ENCODE results near the gene ZNF691.
"Not testable (repeated sequence)": the region's sequence is repeated elsewhere in the genome, so short reads cannot be mapped to it uniquely, and the experiment has no call there.

ZNF691 gene

GRCh38 chr1:42891465-42892138 lies 45.2 kb downstream of the ZNF691 start:
- no peak overlapping the region for H3K4me3 ChIP-seq (ENCODE audit: low read depth, low read length)
- no peak for TF ChIP-seq CTCF (IDR thresholded peaks at IDR 0.05; ENCODE audit: borderline replicate concordance, insufficient read depth, low read depth, low read length)

DNA sequence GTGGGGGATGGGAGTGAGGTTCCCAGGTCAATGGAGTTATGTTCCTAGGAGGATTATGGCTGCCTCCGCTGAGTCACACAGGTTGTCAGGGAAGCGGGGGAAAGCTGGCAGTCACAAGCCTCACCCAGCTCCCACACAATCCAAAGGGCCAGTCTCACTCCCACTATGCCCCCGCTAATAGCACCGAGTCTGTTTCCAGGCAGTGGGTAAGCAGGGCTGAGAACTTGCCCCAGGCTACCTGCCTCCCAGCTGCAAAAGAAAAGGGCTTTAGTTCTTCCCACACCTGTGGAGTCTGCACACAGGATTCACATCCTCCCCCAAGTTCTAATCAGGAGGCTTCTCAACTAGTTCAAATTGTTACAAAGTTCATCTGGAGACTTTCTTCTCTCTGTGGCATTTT lies 53.5 kb downstream of the ZNF691 start:
- H3K4me3 ChIP-seq (ENCODE audit: low read depth, low read length), result not testable (repeated sequence)
